B cell (primary cell): ENCODE results near the gene TSKU. TPM values are rescaled to one million over a fixed set of nuclear protein-coding genes. Genes with fewer than 3 reads are reported as not detected.

Experiments
- ATAC-seq: fragments of 200-7000 bp; cut with Tn5 transposase; one replicate; pipeline ENCODE4 v1.10.0; 2021; ENCODE audit warnings: low read depth, mild to moderate bottlenecking, moderate number of reproducible peaks, moderate library complexity
- CTCF ChIA-PET: fragments of 350-600 bp; sonication (Branson Sonifier 250); formaldehyde crosslinking; loops from one replicate; lab custom pipeline; 2021; ENCODE audit warnings: antibody characterized with exemption, inconsistent platforms; lab: Charles Lee
- POLR2A ChIA-PET: fragments of 350-600 bp; sonication (Branson Sonifier 250); formaldehyde crosslinking; loops from one replicate; lab custom pipeline; 2021; ENCODE audit warnings: antibody characterized with exemption; lab: Charles Lee
- DNase-seq: peaks from one replicate; pipeline ENCODE4 v3.0.0; 2013
- H2AFZ ChIP-seq: 2 replicates; pipeline ENCODE4 v1.6.1; 2012; ENCODE audit warnings: mild to moderate bottlenecking, low read depth, low read length; ENCODE audit not compliant: insufficient read depth, poor library complexity, severe bottlenecking
- H3K27ac ChIP-seq, 2 donors: 1 replicate in 1 of 2; 2 replicates in 1 of 2; pipeline ENCODE4 v1.5.1; 2012 to 2013; ENCODE audit warnings: low read length in 2 of 2, mild to moderate bottlenecking in 2 of 2, moderate library complexity in 1 of 2
- H3K27me3 ChIP-seq, 4 experiments: fragments of 200-600 bp in 1 of 4; sonication (generic) in 1 of 4; replicated peaks in 1 of 4; 1 replicate in 2 of 4; 2 replicates in 2 of 4; pipeline versions ENCODE4 v1.6.1 to v1.7.0; 2013 to 2016; ENCODE audit warnings: low read length in 3 of 4, mild to moderate bottlenecking in 2 of 4, mixed read lengths in 1 of 4, moderate library complexity in 1 of 4; ENCODE audit not compliant: insufficient read depth in 4 of 4, control insufficient read depth in 3 of 4; ENCODE audit errors: control extremely low read depth in 1 of 4
- H3K36me3 ChIP-seq, 2 experiments: replicated peaks in 1 of 2; 1 replicate in 1 of 2; 2 replicates in 1 of 2; pipeline versions ENCODE4 v1.6.1 to v1.7.1; 2013; ENCODE audit warnings: low read length in 1 of 2; ENCODE audit not compliant: insufficient read depth in 2 of 2, control insufficient read depth in 1 of 2; ENCODE audit errors: control extremely low read depth in 1 of 2, extremely low read depth in 1 of 2
- H3K4me1 ChIP-seq, 2 donors: fragments of 200-600 bp in 1 of 2; sonication (generic) in 1 of 2; 1 replicate in 1 of 2; 2 replicates in 1 of 2; pipeline versions ENCODE4 v1.5.1 to v1.6.1; 2013 to 2017; ENCODE audit warnings: low read length in 2 of 2; ENCODE audit not compliant: control insufficient read depth in 2 of 2, insufficient read depth in 2 of 2
- H3K4me2 ChIP-seq: replicated peaks from 2 replicates; pipeline ENCODE3; 2012; ENCODE audit warnings: mild to moderate bottlenecking, low read depth, low read length; ENCODE audit not compliant: poor library complexity, severe bottlenecking
- H3K4me3 ChIP-seq, 5 experiments: fragments of 200-600 bp in 1 of 5; sonication (generic) in 1 of 5; 1 replicate in 3 of 5; 2 replicates in 2 of 5; pipeline versions ENCODE4 v1.5.1 to v1.7.0; 2011 to 2016; ENCODE audit warnings: low read length in 4 of 5, mild to moderate bottlenecking in 4 of 5, low read depth in 2 of 5, control low read depth in 1 of 5, moderate library complexity in 1 of 5; ENCODE audit not compliant: insufficient read depth in 1 of 5; ENCODE audit errors: control extremely low read depth in 1 of 5, extremely low read depth in 1 of 5
- H3K79me2 ChIP-seq: fragments of 200-600 bp; sonication (generic); one replicate; pipeline ENCODE4 v1.6.0; 2016; ENCODE audit warnings: low read length; ENCODE audit not compliant: control insufficient read depth, insufficient read depth
- H3K9ac ChIP-seq: fragments of 200-600 bp; sonication (generic); 2 replicates; pipeline ENCODE4 v1.6.1; 2017; ENCODE audit warnings: mild to moderate bottlenecking, low read length, moderate library complexity
- H3K9me3 ChIP-seq, 3 donors: one replicate each; pipeline versions ENCODE4 v1.6.1 to v1.7.1; 2013; ENCODE audit warnings: low read length in 2 of 3; ENCODE audit not compliant: control insufficient read depth in 2 of 3, insufficient read depth in 1 of 3; ENCODE audit errors: control extremely low read depth in 1 of 3
- H4K20me1 ChIP-seq: 2 replicates; pipeline ENCODE4 v1.6.0; 2012; ENCODE audit warnings: mild to moderate bottlenecking, low read length; ENCODE audit not compliant: insufficient read depth, control insufficient read depth, poor library complexity, severe bottlenecking
- H3K27ac Mint-ChIP-seq: one replicate; pipeline ENCODE4 v1.8.0; 2021; ENCODE audit warnings: mixed read lengths
- H3K27me3 Mint-ChIP-seq: one replicate; pipeline ENCODE4 v1.8.0; 2021; ENCODE audit warnings: mixed read lengths
- H3K4me1 Mint-ChIP-seq: one replicate; pipeline ENCODE4 v1.8.0; 2021; ENCODE audit warnings: mixed read lengths
- H3K4me3 Mint-ChIP-seq: one replicate; pipeline ENCODE4 v1.8.0; 2021; ENCODE audit warnings: mixed read lengths
- H3K9me3 Mint-ChIP-seq: one replicate; pipeline ENCODE4 v1.8.0; 2022; ENCODE audit warnings: mixed read lengths; ENCODE audit not compliant: insufficient read depth
- EZH2 ChIP-seq: IDR thresholded peaks from 2 replicates; pipeline ENCODE4 v1.6.1; 2012; ENCODE audit warnings: borderline replicate concordance, low read depth, mild to moderate bottlenecking, moderate library complexity, low read length; ENCODE audit not compliant: insufficient read depth, poor library complexity, severe bottlenecking
- WGBS: methylation state at CpG from one replicate; pipeline ENCODE4 v1.1.5; 2013; ENCODE audit warnings: missing lambda C conversion rate; ENCODE audit not compliant: insufficient coverage; 5-methylcytosine and 5-hydroxymethylcytosine counted together
- intact Hi-C: fragments of 100-400 bp; cut with micrococcal nuclease; formaldehyde crosslinking; loops from one replicate; pipeline ENCODE4 v1.10.0; 2022
- polyA plus RNA-seq: library from polyadenylated mRNA; depleted of rRNA; stranded (reverse); fragments of >200 nt; gene quantifications from 2 replicates; pipeline ENCODE4 v1.2.3, GENCODE V29; 2012
- total RNA-seq, 2 donors: library from RNA; stranded (reverse); fragments of 120-200 nt in 1 of 2; gene quantifications; 1 replicate in 1 of 2; 2 replicates in 1 of 2; pipeline versions ENCODE4 v1.2.3 to v1.2.4, GENCODE V29; 2013 to 2022
- TF ChIP-seq, protein P1 (sequence below): fragments of 200-600 bp; IDR thresholded peaks from one replicate; pipeline ENCODE4 v1.8.0; 2022; ENCODE audit warnings: antibody characterized with exemption, mild to moderate bottlenecking

The TSKU gene
- total and polyA plus RNA-seq, 2 donors (not counting 1 experiment from before 2014, with no cell fraction given), result not detected

GRCh38 chr11:76745044-76745376 is 38.1 kb upstream of the TSKU start:
- no peak overlapping the region for H3K4me2 ChIP-seq
- Mint-ChIP-seq H3K9me3 (no peaks in the 10 kb centered on the region), H3K27ac (no peak overlapping the region), H3K4me1 (no peaks in the 10 kb centered on the region), H3K27me3 (peaks cover 30% of the 10 kb centered on the region), H3K4me3 (no peak overlapping the region)
- 86% methylated on average over 3 of the region's 4 CpGs for WGBS
- no peaks in the 10 kb centered on the region for H3K79me2 ChIP-seq
- TF ChIP-seq EZH2, result no peak
- TF ChIP-seq, protein P1, sequence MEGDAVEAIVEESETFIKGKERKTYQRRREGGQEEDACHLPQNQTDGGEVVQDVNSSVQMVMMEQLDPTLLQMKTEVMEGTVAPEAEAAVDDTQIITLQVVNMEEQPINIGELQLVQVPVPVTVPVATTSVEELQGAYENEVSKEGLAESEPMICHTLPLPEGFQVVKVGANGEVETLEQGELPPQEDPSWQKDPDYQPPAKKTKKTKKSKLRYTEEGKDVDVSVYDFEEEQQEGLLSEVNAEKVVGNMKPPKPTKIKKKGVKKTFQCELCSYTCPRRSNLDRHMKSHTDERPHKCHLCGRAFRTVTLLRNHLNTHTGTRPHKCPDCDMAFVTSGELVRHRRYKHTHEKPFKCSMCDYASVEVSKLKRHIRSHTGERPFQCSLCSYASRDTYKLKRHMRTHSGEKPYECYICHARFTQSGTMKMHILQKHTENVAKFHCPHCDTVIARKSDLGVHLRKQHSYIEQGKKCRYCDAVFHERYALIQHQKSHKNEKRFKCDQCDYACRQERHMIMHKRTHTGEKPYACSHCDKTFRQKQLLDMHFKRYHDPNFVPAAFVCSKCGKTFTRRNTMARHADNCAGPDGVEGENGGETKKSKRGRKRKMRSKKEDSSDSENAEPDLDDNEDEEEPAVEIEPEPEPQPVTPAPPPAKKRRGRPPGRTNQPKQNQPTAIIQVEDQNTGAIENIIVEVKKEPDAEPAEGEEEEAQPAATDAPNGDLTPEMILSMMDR, result no peak
- CTCF ChIA-PET, result no interaction called here
- no peaks in the 10 kb centered on the region for H4K20me1 ChIP-seq
- H3K27ac ChIP-seq, result no peak overlapping the region
- POLR2A ChIA-PET, result no interaction called here
- H3K4me3 ChIP-seq, result no peak overlapping the region
- no peaks in the 10 kb centered on the region for H3K36me3 ChIP-seq
- intact Hi-C loops, result no loop called here
- H3K9me3 ChIP-seq, result no peaks in the 10 kb centered on the region
- no peak for ATAC-seq
- no peaks in the 10 kb centered on the region for H3K4me1 ChIP-seq
- no peak for DNase-seq
- peaks cover 0 to 3% (median 0%) of the 10 kb centered on the region in 4 experiments for H3K27me3 ChIP-seq
- no peak overlapping the region for H3K9ac ChIP-seq
- H2AFZ ChIP-seq, result no peak overlapping the region

GRCh38 chr11:76745561-76746207 is 37.5 kb upstream of the TSKU start:
- Histone ChIP-seq H4K20me1 (no peaks in the 10 kb centered on the region), H3K4me2 (no peak overlapping the region), H3K27ac (no peak overlapping the region), H3K27me3 (no peaks in the 10 kb centered on the region), H3K9me3 (no peaks in the 10 kb centered on the region), H3K79me2 (no peaks in the 10 kb centered on the region), H3K4me1 (no peaks in the 10 kb centered on the region), H2AFZ (no peak overlapping the region), H3K36me3 (no peaks in the 10 kb centered on the region), H3K4me3 (no peak overlapping the region), H3K9ac (no peak overlapping the region)
- intact Hi-C loops, result no loop called here
- H3K4me3 Mint-ChIP-seq, result no peak overlapping the region
- WGBS, result 87% methylated on average over 7 of the region's 8 CpGs
- H3K4me1 Mint-ChIP-seq, result no peaks in the 10 kb centered on the region
- H3K9me3 Mint-ChIP-seq, result no peaks in the 10 kb centered on the region
- no peak overlapping the region for H3K27ac Mint-ChIP-seq
- H3K27me3 Mint-ChIP-seq, result peaks cover 27% of the 10 kb centered on the region
- TF ChIP-seq, protein P1, result no peak
- ATAC-seq (no peak), DNase-seq (no peak)
- ChIA-PET CTCF (interaction anchor here (1.1 to 1.2 kb wide), 2 partner anchors 12 to 174 kb away, joined by 3 read pairs; no protein-coding TSS in a partner anchor), POLR2A (no interaction called here)
